HepG2 (cell line): ENCODE results near the gene SLAMF6. TPM values are rescaled to one million over a fixed set of nuclear protein-coding genes. Genes with fewer than 3 reads are reported as not detected.
"Not testable (repeated sequence)": the region's sequence is repeated elsewhere in the genome, so short reads cannot be mapped to it uniquely, and the experiment has no call there.

ENCODE experiments used
- ATAC-seq: fragments of 200-7000 bp; cut with Tn5 transposase; 3 replicates; pipeline ENCODE4 v1.9.1; 2020; ENCODE audit warnings: mild to moderate bottlenecking, moderate library complexity
- BruUV-seq: library from RNA; stranded (reverse); fragments of 400-500 nt; replicated peaks from 2 replicates; lab custom pipeline; 2021; lab: Mats Ljungman, UMichigan
- CTCF ChIA-PET: fragments of 300-600 bp; formaldehyde crosslinking; extraction: SDS; loops from one replicate; lab custom pipeline; 2021; ENCODE audit warnings: low total read pairs, inconsistent platforms, low intra/inter-chr PET ratio; lab: Yijun Ruan, JAX
- POLR2A ChIA-PET: fragments of 350-600 bp; sonication (Branson Sonifier 250); formaldehyde crosslinking; loops from one replicate; lab custom pipeline; 2020; ENCODE audit warnings: antibody characterized with exemption, inconsistent platforms; lab: Yijun Ruan, JAX
- DNase-seq: peaks from one replicate; pipeline ENCODE4 v3.0.0-alpha.2; 2015; ENCODE audit warnings: low spot score
- FAIRE-seq: peaks from 3 replicates; lab custom pipeline; 2011; peaks lifted over from hg19 to GRCh38; lab: Jason Lieb, UNC
- H2AFZ ChIP-seq: one replicate; pipeline ENCODE4 v1.6.1; 2011; ENCODE audit warnings: low read length, inconsistent platforms
- H3K27ac ChIP-seq: fragments of 300-600 bp; 3 replicates; pipeline ENCODE4 v1.8.0; 2011; ENCODE audit warnings: mixed run types, mild to moderate bottlenecking, mixed read lengths, low read length, inconsistent platforms; ENCODE audit not compliant: insufficient read depth; ENCODE audit errors: extremely low read length
- H3K27me3 ChIP-seq, 2 experiments: fragments of 200-600 bp in 1 of 2; 2 replicates in 1 of 2; 3 replicates in 1 of 2; pipeline versions ENCODE4 v1.6.0 to v1.8.0; 2011; ENCODE audit warnings: low read length in 2 of 2, mild to moderate bottlenecking in 2 of 2, moderate library complexity in 2 of 2, inconsistent platforms in 1 of 2; ENCODE audit not compliant: insufficient read depth in 2 of 2, control insufficient read depth in 1 of 2
- H3K36me3 ChIP-seq, 2 experiments: fragments of 200-600 bp in 1 of 2; replicated peaks in 1 of 2; 2 replicates in 1 of 2; 3 replicates in 1 of 2; pipeline versions ENCODE4 v1.5.1 to v1.8.0; 2011; ENCODE audit warnings: low read length in 2 of 2, inconsistent platforms in 1 of 2; ENCODE audit not compliant: insufficient read depth in 2 of 2, control insufficient read depth in 1 of 2
- H3K4me1 ChIP-seq: 2 replicates; pipeline ENCODE4 v1.5.1; 2012; ENCODE audit warnings: low read length, inconsistent platforms; ENCODE audit not compliant: insufficient read depth
- H3K4me2 ChIP-seq: 2 replicates; pipeline ENCODE4 v1.6.0; 2011; ENCODE audit warnings: low read depth, low read length, inconsistent platforms
- H3K4me3 ChIP-seq, 3 experiments: fragments of 200-600 bp in 1 of 3; sonication (generic), shearing (Covaris generic) in 1 of 3; replicated peaks in 1 of 3; 2 replicates each; pipeline ENCODE4 v1.5.1; 2011 to 2016; ENCODE audit warnings: low read length in 3 of 3, inconsistent platforms in 2 of 3, low read depth in 2 of 3, mild to moderate bottlenecking in 2 of 3, control low read depth in 1 of 3, mixed read lengths in 1 of 3; ENCODE audit not compliant: insufficient read depth in 1 of 3
- H3K79me2 ChIP-seq: one replicate; pipeline ENCODE4 v1.6.1; 2011; ENCODE audit warnings: low read length, inconsistent platforms; ENCODE audit not compliant: insufficient read depth
- H3K9ac ChIP-seq: 2 replicates; pipeline ENCODE4 v1.6.0; 2011; ENCODE audit warnings: mild to moderate bottlenecking, low read depth, low read length, inconsistent platforms; ENCODE audit not compliant: insufficient read depth
- H3K9me3 ChIP-seq: 2 replicates; pipeline ENCODE4 v1.5.1; 2012; ENCODE audit warnings: mild to moderate bottlenecking, low read length
- H4K20me1 ChIP-seq: 2 replicates; pipeline ENCODE4 v1.6.0; 2011; ENCODE audit warnings: inconsistent platforms, mild to moderate bottlenecking, low read length, moderate library complexity; ENCODE audit not compliant: insufficient read depth
- DR1 ChIP-seq: sonication (generic); formaldehyde crosslinking; IDR thresholded peaks from 2 replicates; pipeline ENCODE4 v1.8.0; 2021; ENCODE audit warnings: mild to moderate bottlenecking, missing genetic modification reagents, inconsistent platforms
- ZNF543 ChIP-seq: sonication (generic); formaldehyde crosslinking; IDR thresholded peaks from 2 replicates; pipeline ENCODE4 v1.4.0; 2020; ENCODE audit warnings: mild to moderate bottlenecking, missing genetic modification reagents
- ZNF605 ChIP-seq: sonication (generic); formaldehyde crosslinking; IDR thresholded peaks from 2 replicates; pipeline ENCODE4 v1.8.0; 2022; ENCODE audit warnings: mild to moderate bottlenecking, missing genetic modification reagents
- ZSCAN12 ChIP-seq: sonication (generic); formaldehyde crosslinking; IDR thresholded peaks from 2 replicates; pipeline ENCODE4 v1.9.0; 2021; ENCODE audit warnings: mild to moderate bottlenecking, missing genetic modification reagents
- ZSCAN9 ChIP-seq: IDR thresholded peaks from 2 replicates; pipeline ENCODE4 v1.6.1; 2016; ENCODE audit warnings: borderline replicate concordance
- WGBS: methylation state at CpG from one replicate; pipeline ENCODE4 v1.1.6; 2017; ENCODE audit warnings: low lambda C conversion rate; 5-methylcytosine and 5-hydroxymethylcytosine counted together
- in situ Hi-C: cut with HindIII; loops from 2 replicates; pipeline ENCODE4 v1.10.0; 2017; ENCODE audit warnings: low pct_unique_long_range_greater_than_20kb; ENCODE audit not compliant: extremely low pct_ligation_motif_present
- intact Hi-C: fragments of 100-400 bp; cut with micrococcal nuclease; formaldehyde crosslinking; loops from one replicate; pipeline ENCODE4 v1.10.0; 2022; ENCODE audit not compliant: unreplicated experiment
- polyA plus RNA-seq, 8 experiments: library from polyadenylated mRNA; depleted of rRNA in 3 of 8; stranded (reverse) in 7 of 8; unstranded in 1 of 8; fragments of >200 nt; fragmentation: Illumina TruSeq in 4 of 8; extraction: Trizol in 4 of 8; gene quantifications; 2 replicates each; pipeline versions ENCODE4 v1.2.1 to v1.2.3, GENCODE V29; 2011 to 2016; ENCODE audit warnings: low read depth in 4 of 8, missing spikeins in 1 of 8, mixed read lengths in 1 of 8; ENCODE audit not compliant: insufficient read depth in 1 of 8
- total RNA-seq, 5 experiments: library from RNA; depleted of rRNA; stranded (reverse); fragments of >200 nt; fragmentation: Illumina TruSeq; extraction: Trizol; gene quantifications; 2 replicates each; pipeline ENCODE4 v1.2.3, GENCODE V29; 2016; ENCODE audit warnings: low read depth in 1 of 5
- TF ChIP-seq, protein P1 (sequence below): sonication (generic); formaldehyde crosslinking; IDR thresholded peaks from 2 replicates; pipeline ENCODE4 v1.5.0; 2020; ENCODE audit warnings: missing genetic modification reagents
- TF ChIP-seq, protein P2 (sequence below): sonication (generic); formaldehyde crosslinking; IDR thresholded peaks from 2 replicates; pipeline ENCODE4 v1.4.0; 2020; ENCODE audit warnings: low read depth, mild to moderate bottlenecking, missing genetic modification reagents

SLAMF6 gene
- total and polyA plus RNA-seq, 2 of the 13 experiments (the other 11 are each of a cell fraction or from before 2014, with no cell fraction given), result not detected

DNA sequence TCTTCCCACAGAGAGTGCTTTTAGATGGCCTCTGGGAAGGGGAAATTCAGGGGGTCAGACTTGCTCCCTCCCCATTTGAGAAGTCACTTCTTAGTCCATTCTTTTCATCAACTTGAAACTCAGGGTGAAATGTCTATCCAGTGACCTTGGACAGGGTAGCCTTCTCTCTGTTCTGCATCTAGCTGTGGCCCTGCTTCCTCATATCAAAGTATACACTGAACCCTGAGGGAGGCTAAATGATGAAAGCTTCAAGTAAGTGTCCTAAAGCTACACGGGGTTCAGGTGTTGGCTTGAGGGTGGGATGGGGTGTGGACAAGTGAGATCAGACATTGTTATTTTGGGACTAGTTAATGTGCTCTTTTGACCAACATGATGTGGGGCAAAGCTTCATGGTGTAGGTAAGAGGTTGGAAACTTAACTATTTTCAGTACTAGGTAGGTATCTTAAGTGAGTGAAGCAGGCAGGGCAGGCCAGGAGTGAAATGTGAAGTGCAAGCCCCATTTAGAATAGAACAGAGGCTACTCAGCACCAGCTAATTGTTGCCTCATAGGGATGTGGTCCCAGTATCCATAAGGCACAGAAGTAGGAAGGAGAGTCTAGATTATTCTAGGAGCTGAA is 41.0 kb downstream of the SLAMF6 start:
- ChIA-PET CTCF (no interaction called here), POLR2A (no interaction called here)
- H3K36me3 ChIP-seq, result no peaks in the 10 kb centered on the region
- DNase-seq, result no peak
- H3K4me2 ChIP-seq, result no peak overlapping the region
- BruUV-seq, result no TSS peak
- FAIRE-seq, result no peak
- WGBS, result 5% methylated on average over 1 of the region's 1 CpG
- in situ Hi-C loops (no loop called here), intact Hi-C loops (no loop called here)
- no peak for ATAC-seq
- TF ChIP-seq ZSCAN12 (CRISPR knock-in tag), result no peak
- TF ChIP-seq ZNF543 (CRISPR knock-in tag), result no peak
- no peak for TF ChIP-seq ZNF605 (CRISPR knock-in tag)
- no peak for TF ChIP-seq ZSCAN9 (CRISPR knock-in tag)
- TF ChIP-seq, protein P1, sequence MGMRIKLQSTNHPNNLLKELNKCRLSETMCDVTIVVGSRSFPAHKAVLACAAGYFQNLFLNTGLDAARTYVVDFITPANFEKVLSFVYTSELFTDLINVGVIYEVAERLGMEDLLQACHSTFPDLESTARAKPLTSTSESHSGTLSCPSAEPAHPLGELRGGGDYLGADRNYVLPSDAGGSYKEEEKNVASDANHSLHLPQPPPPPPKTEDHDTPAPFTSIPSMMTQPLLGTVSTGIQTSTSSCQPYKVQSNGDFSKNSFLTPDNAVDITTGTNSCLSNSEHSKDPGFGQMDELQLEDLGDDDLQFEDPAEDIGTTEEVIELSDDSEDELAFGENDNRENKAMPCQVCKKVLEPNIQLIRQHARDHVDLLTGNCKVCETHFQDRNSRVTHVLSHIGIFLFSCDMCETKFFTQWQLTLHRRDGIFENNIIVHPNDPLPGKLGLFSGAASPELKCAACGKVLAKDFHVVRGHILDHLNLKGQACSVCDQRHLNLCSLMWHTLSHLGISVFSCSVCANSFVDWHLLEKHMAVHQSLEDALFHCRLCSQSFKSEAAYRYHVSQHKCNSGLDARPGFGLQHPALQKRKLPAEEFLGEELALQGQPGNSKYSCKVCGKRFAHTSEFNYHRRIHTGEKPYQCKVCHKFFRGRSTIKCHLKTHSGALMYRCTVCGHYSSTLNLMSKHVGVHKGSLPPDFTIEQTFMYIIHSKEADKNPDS (CRISPR knock-in tag), result no peak
- TF ChIP-seq, protein P2, sequence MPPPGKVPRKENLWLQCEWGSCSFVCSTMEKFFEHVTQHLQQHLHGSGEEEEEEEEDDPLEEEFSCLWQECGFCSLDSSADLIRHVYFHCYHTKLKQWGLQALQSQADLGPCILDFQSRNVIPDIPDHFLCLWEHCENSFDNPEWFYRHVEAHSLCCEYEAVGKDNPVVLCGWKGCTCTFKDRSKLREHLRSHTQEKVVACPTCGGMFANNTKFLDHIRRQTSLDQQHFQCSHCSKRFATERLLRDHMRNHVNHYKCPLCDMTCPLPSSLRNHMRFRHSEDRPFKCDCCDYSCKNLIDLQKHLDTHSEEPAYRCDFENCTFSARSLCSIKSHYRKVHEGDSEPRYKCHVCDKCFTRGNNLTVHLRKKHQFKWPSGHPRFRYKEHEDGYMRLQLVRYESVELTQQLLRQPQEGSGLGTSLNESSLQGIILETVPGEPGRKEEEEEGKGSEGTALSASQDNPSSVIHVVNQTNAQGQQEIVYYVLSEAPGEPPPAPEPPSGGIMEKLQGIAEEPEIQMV (CRISPR knock-in tag), result no peak
- no peak for TF ChIP-seq DR1 (CRISPR knock-in tag)
- no peak overlapping the region for H3K9ac ChIP-seq
- H3K27me3 ChIP-seq, result no peaks in the 10 kb centered on the region
- H3K9me3 ChIP-seq, result no peaks in the 10 kb centered on the region
- no peaks in the 10 kb centered on the region for H3K4me1 ChIP-seq
- no peak overlapping the region for H3K27ac ChIP-seq
- no peaks in the 10 kb centered on the region for H4K20me1 ChIP-seq
- H2AFZ ChIP-seq, result no peak overlapping the region
- no peaks in the 10 kb centered on the region for H3K79me2 ChIP-seq
- H3K4me3 ChIP-seq, result no peak overlapping the region

DNA sequence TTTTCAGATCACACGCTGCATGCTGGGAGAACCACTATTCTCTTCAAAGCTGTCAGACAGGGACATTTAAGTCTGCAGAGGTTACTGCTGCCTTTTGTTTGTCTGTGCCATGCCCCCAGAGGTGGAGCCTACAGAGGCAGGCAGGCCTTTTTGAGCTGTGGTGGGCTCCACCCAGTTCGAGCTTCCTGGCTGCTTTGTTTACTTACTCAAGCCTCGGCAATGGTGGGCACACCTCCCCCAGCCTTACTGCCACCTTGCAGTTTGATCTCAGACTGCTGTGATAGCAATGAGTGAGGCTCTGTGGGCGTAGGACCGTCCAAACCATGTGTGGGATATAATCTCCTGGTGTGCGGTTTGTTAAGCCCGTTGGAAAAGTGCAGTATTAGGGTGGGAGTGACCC is 42.3 kb downstream of the SLAMF6 start:
- FAIRE-seq, H3K9ac ChIP-seq, H3K36me3 ChIP-seq, BruUV-seq, H3K4me3 ChIP-seq, POLR2A ChIA-PET, H2AFZ ChIP-seq, H3K4me2 ChIP-seq, H3K4me1 ChIP-seq, H3K27ac ChIP-seq, H3K9me3 ChIP-seq, H3K79me2 ChIP-seq, intact Hi-C loops, H4K20me1 ChIP-seq, ATAC-seq, CTCF ChIA-PET, DNase-seq, in situ Hi-C loops, H3K27me3 ChIP-seq: not testable (repeated sequence)
- 13% methylated on average over 5 of the region's 7 CpGs for WGBS

DNA sequence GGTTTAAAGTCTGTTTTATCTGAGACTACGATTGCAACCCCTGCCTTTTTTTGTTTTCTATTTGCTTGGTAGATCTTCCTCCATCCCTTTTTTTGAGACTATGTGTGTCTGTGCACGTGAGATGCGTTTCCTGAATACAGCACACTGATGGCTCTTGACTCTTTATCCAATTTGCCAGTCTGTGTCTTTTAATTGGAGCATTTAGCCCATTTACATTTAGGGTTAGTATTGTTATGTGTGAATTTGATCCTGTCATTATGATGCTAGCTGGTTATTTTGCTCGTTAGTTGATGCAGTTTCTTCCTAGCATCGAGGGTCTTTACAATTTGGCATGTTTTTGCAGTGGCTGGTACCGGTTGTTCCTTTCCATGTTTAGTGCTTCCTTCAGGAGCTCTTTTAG is 44.0 kb downstream of the SLAMF6 start:
- DNase-seq, H3K27me3 ChIP-seq, H3K79me2 ChIP-seq, FAIRE-seq, H3K4me1 ChIP-seq, BruUV-seq, H3K4me3 ChIP-seq, POLR2A ChIA-PET, intact Hi-C loops, H3K9ac ChIP-seq, H3K36me3 ChIP-seq, H2AFZ ChIP-seq, ATAC-seq, H3K27ac ChIP-seq, H3K4me2 ChIP-seq, H3K9me3 ChIP-seq, in situ Hi-C loops, H4K20me1 ChIP-seq: not testable (repeated sequence)
- CTCF ChIA-PET, result interaction anchor here (0.5 kb wide), 1 partner anchor 485 kb away, joined by 3 read pairs; no protein-coding TSS in a partner anchor
- WGBS, result 2% methylated on average over 6 of the region's 6 CpGs
